ENCODE data around the gene CHST11.

- no peak for TF ChIP-seq ZNF274 (IDR thresholded peaks at IDR 0.05; ENCODE audit: low read depth, low read length)
- no peak for TF ChIP-seq SUZ12 (IDR thresholded peaks at IDR 0.05; ENCODE audit: extremely low read depth, insufficient read depth, insufficient read length)
Measured at GRCh38 chr12:104685366-104685765, 228.6 kb downstream of the CHST11 start.

All from NT2/D1 (cell line).